ENCODE results near the gene ZNF850. TPM values are rescaled to one million over a fixed set of nuclear protein-coding genes. Genes with fewer than 3 reads are reported as not detected.
"Not testable (repeated sequence)": the region's sequence is repeated elsewhere in the genome, so short reads cannot be mapped to it uniquely, and the experiment has no call there.

Gene ZNF850
- total and polyA plus RNA-seq, 12 donors: 0.80 to 7.9 (median 3.8) TPM

- 96 to 98% methylated on average over 1 of the region's 1 CpG for WGBS, 2 donors
- H3K4me1 ChIP-seq: no peaks in the 10 kb centered on the region
- ATAC-seq (no peak), DNase-seq (no peak)
- peaks cover 0 to 99% (median 63%) of the 10 kb centered on the region in 9 donors for H3K36me3 ChIP-seq
- no peaks in the 10 kb centered on the region for H3K27me3 ChIP-seq
- no peak overlapping the region for H3K27ac ChIP-seq
- intact Hi-C loops (cut with DNase I): no loop called here
- H3K9me3 ChIP-seq: peaks cover 4 to 100% (median 62%) of the 10 kb centered on the region in 11 donors
- no peak overlapping the region for H3K4me3 ChIP-seq
- TF ChIP-seq, protein P1, sequence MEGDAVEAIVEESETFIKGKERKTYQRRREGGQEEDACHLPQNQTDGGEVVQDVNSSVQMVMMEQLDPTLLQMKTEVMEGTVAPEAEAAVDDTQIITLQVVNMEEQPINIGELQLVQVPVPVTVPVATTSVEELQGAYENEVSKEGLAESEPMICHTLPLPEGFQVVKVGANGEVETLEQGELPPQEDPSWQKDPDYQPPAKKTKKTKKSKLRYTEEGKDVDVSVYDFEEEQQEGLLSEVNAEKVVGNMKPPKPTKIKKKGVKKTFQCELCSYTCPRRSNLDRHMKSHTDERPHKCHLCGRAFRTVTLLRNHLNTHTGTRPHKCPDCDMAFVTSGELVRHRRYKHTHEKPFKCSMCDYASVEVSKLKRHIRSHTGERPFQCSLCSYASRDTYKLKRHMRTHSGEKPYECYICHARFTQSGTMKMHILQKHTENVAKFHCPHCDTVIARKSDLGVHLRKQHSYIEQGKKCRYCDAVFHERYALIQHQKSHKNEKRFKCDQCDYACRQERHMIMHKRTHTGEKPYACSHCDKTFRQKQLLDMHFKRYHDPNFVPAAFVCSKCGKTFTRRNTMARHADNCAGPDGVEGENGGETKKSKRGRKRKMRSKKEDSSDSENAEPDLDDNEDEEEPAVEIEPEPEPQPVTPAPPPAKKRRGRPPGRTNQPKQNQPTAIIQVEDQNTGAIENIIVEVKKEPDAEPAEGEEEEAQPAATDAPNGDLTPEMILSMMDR (IDR thresholded peaks at IDR 0.05): no peak
Observed at GRCh38 chr19:36805364-36805763, 32.8 kb upstream of the ZNF850 start.

DNA sequence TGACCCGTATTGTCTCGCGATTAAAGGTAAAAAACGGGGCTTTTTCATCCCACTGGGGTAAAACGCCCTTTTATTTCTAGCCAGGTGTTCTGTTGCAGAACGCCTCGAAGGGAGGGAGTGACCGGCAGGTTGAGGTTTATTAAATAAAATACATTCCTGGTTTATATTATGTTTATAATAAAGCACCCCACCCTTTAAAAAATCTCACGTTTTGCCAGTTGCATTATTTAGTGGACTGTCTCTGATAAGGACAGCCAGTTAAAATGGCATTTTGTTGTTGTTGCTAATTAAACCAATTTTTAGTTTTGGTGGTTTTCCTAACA, 25.1 kb upstream of the ZNF850 start:
- Histone ChIP-seq H3K9me3 (peaks cover 0 to 88% (median 18%) of the 10 kb centered on the region in 11 donors), H3K36me3 (peaks cover 0 to 38% (median 21%) of the 10 kb centered on the region in 9 donors), H3K27ac (peak overlapping the region; percentile 23 to 93 (median 80)), H3K4me1 (peaks cover 0 to 20% (median 12%) of the 10 kb centered on the region in 9 donors), H3K4me3 (peak overlapping the region; percentile 40 to 95 (median 74)), H3K27me3 (no peaks in the 10 kb centered on the region)
- TF ChIP-seq, protein P1 (IDR thresholded peaks at IDR 0.05): no peak
- intact Hi-C loops (cut with DNase I): loop anchor here in 4 of 10 donors (1.0 to 5.0 kb wide), 3 partner anchors 25 to 120 kb away; partner anchors contain the start of genes ZNF850 (in 2 of the 4), ZNF568 (in 1 of the 4) and ZNF829 (in 1 of the 4)
- DNase-seq: no peak
- 1 to 2% methylated on average over 9 of the region's 9 CpGs for WGBS, 2 donors
- no peak for ATAC-seq

DNA sequence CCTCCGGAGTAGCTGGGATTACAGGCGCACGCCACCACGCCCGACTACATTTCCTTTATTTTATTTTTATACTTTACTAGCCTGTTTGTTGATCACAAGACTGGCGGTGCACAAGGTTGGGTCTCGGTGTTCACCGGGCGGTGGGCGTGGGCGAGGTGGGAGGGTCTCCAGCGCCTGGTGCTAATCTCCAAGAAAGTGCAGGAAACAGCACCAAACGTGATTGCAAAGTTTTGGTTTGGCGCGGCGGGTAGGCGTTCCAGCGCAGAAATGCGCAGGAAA, 24.0 kb upstream of the ZNF850 start:
- H3K4me3 ChIP-seq: peak overlapping the region; percentile 40 to 95 (median 74)
- DNase-seq (no peak), ATAC-seq (no peak)
- intact Hi-C loops (cut with DNase I): loop anchor here in 3 of 10 donors (2.0 to 5.0 kb wide), 2 partner anchors 24 to 121 kb away; partner anchors contain the start of genes ZNF850 (in 2 of the 3), ZNF568 (in 1 of the 3) and ZNF829 (in 1 of the 3)
- peaks cover 0 to 27% (median 11%) of the 10 kb centered on the region in 9 donors for H3K36me3 ChIP-seq
- H3K27ac ChIP-seq: peak overlapping the region in 9 of 10 donors; percentile 62 to 93 (median 80)
- peaks cover 0 to 20% (median 12%) of the 10 kb centered on the region in 9 donors for H3K4me1 ChIP-seq
- H3K27me3 ChIP-seq: no peaks in the 10 kb centered on the region
- WGBS, 2 donors: 9 to 11% methylated on average over 19 of the region's 19 CpGs
- peaks cover 0 to 84% (median 18%) of the 10 kb centered on the region in 11 donors for H3K9me3 ChIP-seq
- TF ChIP-seq, protein P1 (IDR thresholded peaks at IDR 0.05): no peak

GRCh38 chr19:36791420-36792141, 19.0 kb upstream of the ZNF850 start:
- intact Hi-C loops (cut with DNase I); H3K36me3 ChIP-seq; H3K27me3 ChIP-seq; H3K4me1 ChIP-seq: not testable (repeated sequence)
- ATAC-seq: peak; percentile 96 to 99 (median 98)
- 4 to 6% methylated on average over 30 to 32 of the region's 34 CpGs for WGBS, 2 donors
- Histone ChIP-seq H3K4me3 (peak overlapping the region in 8 of 10 donors; percentile 21 to 51 (median 40)), H3K27ac (peak overlapping the region in 2 of 10 donors; percentile 26 to 44), H3K9me3 (peaks cover 0 to 86% (median 10%) of the 10 kb centered on the region in 11 donors)
- TF ChIP-seq, protein P1 (IDR thresholded peaks at IDR 0.05): peak in 6 of 9 donors; percentile 14 to 49 (median 33)
- peak; percentile 39 to 42 for DNase-seq
